Naive thymus-derived CD8-positive, alpha-beta T cell (primary cell): ENCODE measurements around the gene UBE2O. TPM values are rescaled to one million over a fixed set of nuclear protein-coding genes. Genes with fewer than 3 reads are reported as not detected.

ENCODE experiments used
- ATAC-seq, 2 donors: fragments of 150-1000 bp; cut with Tn5 transposase in 1 of 2; sonication (Bioruptor Pico), chemical (Tn5 transposase) in 1 of 2; 1 replicate in 1 of 2; 2 replicates in 1 of 2; pipeline ENCODE4 v1.10.0; 2021; ENCODE audit warnings: mild to moderate bottlenecking in 2 of 2, moderate library complexity in 2 of 2
- POLR2A ChIA-PET: fragments of 350-600 bp; sonication (Branson Sonifier 250); formaldehyde crosslinking; loops from one replicate; lab custom pipeline; 2021; ENCODE audit warnings: antibody characterized with exemption; lab: Charles Lee
- DNase-seq, 10 donors: peaks; one replicate each; pipeline versions ENCODE4 v3.0.0 to v3.0.0-alpha.2; 2020 to 2022
- H3K27ac Mint-ChIP-seq, 10 donors: one replicate each; pipeline ENCODE4 v1.8.0; 2020 to 2022; ENCODE audit warnings: mild to moderate bottlenecking in 10 of 10, mixed read lengths in 10 of 10, moderate library complexity in 4 of 10, inconsistent platforms in 1 of 10
- H3K27me3 Mint-ChIP-seq, 5 donors: one replicate each; pipeline ENCODE4 v1.8.0; 2021 to 2022; ENCODE audit warnings: mixed read lengths in 5 of 5
- H3K36me3 Mint-ChIP-seq, 3 donors: one replicate each; pipeline ENCODE4 v1.8.0; 2020 to 2022; ENCODE audit warnings: mixed read lengths in 3 of 3, mild to moderate bottlenecking in 2 of 3, inconsistent platforms in 1 of 3
- H3K4me1 Mint-ChIP-seq, 4 donors: one replicate each; pipeline ENCODE4 v1.8.0; 2021 to 2022; ENCODE audit warnings: mixed read lengths in 4 of 4
- H3K4me3 Mint-ChIP-seq, 10 donors: one replicate each; pipeline ENCODE4 v1.8.0; 2020 to 2022; ENCODE audit warnings: mild to moderate bottlenecking in 10 of 10, mixed read lengths in 10 of 10, moderate library complexity in 6 of 10, inconsistent platforms in 1 of 10
- H3K9me3 Mint-ChIP-seq, 9 donors: one replicate each; pipeline ENCODE4 v1.8.0; 2020 to 2022; ENCODE audit warnings: mixed read lengths in 9 of 9, mild to moderate bottlenecking in 3 of 9, inconsistent platforms in 1 of 9, moderate library complexity in 1 of 9
- polyA plus RNA-seq, 3 donors: library from polyadenylated mRNA; unstranded; fragments of 300-500 nt; fragmentation: Illumina TruSeq; gene quantifications; one replicate each; pipeline ENCODE4 v1.2.3, GENCODE V29; 2021
- total RNA-seq, 8 experiments: library from RNA in 2 of 8; stranded (reverse) in 2 of 8; gene quantifications; one replicate each; pipeline ENCODE4 v1.2.3 and lab custom pipeline; 2021 to 2026

The UBE2O gene
- total RNA-seq (10 to 100 TPM; 49.7 to 50.4 TPM), polyA plus RNA-seq (10 to 100 TPM in 2 of 3 donors, 1 to 10 TPM in 1; 8.8 to 14.4 (median 10.6) TPM), total RNA-seq (lab: John Stamatoyannopoulos, UW) (47.2 to 104 (median 92.4) reads per million in 6 experiments)

- POLR2A ChIA-PET, result interaction anchor here (0.5 to 3.3 kb wide), 13 partner anchors 9 to 552 kb away, joined by 3 to 19 read pairs (median 4); partner anchors contain the start of gene RHBDF2
- H3K4me1 Mint-ChIP-seq, result peaks cover 14 to 44% (median 42%) of the 10 kb centered on the region in 4 donors
- H3K27ac Mint-ChIP-seq, result peak within 1 kb of the TSS; percentile 77 to 98 (median 96)
- ATAC-seq (peak; percentile 89 to 90), DNase-seq (peak; percentile 89 to 97 (median 94))
- no peaks in the 10 kb centered on the region for H3K9me3 Mint-ChIP-seq
- no peaks in the 10 kb centered on the region for H3K36me3 Mint-ChIP-seq
- H3K4me3 Mint-ChIP-seq, result peak within 1 kb of the TSS; percentile 65 to 92 (median 86)
- no peaks in the 10 kb centered on the region for H3K27me3 Mint-ChIP-seq
Measured at GRCh38 chr17:76452660-76453430, at the start of gene UBE2O. TSS of gene UBE2O (minus strand) at chr17:76453152. CDS start at chr17:76453141, 11 bp downstream.

- no peak for DNase-seq
- no peak for ATAC-seq
- peak overlapping the region; percentile 93 to 100 (median 98) for H3K27ac Mint-ChIP-seq
- H3K36me3 Mint-ChIP-seq, result no peaks in the 10 kb centered on the region
- no peaks in the 10 kb centered on the region for H3K27me3 Mint-ChIP-seq
- H3K4me1 Mint-ChIP-seq, result peaks cover 19 to 70% (median 55%) of the 10 kb centered on the region in 4 donors
- no peaks in the 10 kb centered on the region for H3K9me3 Mint-ChIP-seq
- POLR2A ChIA-PET, result interaction anchor here (0.6 to 3.8 kb wide), 15 partner anchors 9 to 866 kb away, joined by 3 to 19 read pairs (median 5); partner anchors contain the start of genes AANAT and UBE2O
- H3K4me3 Mint-ChIP-seq, result peak overlapping the region; percentile 76 to 90 (median 84)
Measured at GRCh38 chr17:76501827-76502307, 48.9 kb upstream of the UBE2O start.

GRCh38 chr17:76501018-76501826 is 48.3 kb upstream of the UBE2O start, which contains the start of gene RHBDF2:
TSS of gene RHBDF2 (minus strand) at chr17:76501423. CDS start at chr17:76481524, 19,899 bp downstream.
- H3K27ac Mint-ChIP-seq, result peak within 1 kb of the TSS; percentile 93 to 100 (median 98)
- peaks cover 19 to 69% (median 53%) of the 10 kb centered on the region in 4 donors for H3K4me1 Mint-ChIP-seq
- ATAC-seq, result peak; percentile 90 to 91
- POLR2A ChIA-PET, result interaction anchor here (0.9 to 3.8 kb wide), 16 partner anchors 8 to 170 kb away, joined by 3 to 19 read pairs (median 6); partner anchors contain the start of genes AANAT and UBE2O
- no peaks in the 10 kb centered on the region for H3K27me3 Mint-ChIP-seq
- no peaks in the 10 kb centered on the region for H3K36me3 Mint-ChIP-seq
- peak; percentile 90 to 99 (median 96) for DNase-seq
- H3K9me3 Mint-ChIP-seq, result no peaks in the 10 kb centered on the region
- peak within 1 kb of the TSS; percentile 83 to 90 (median 86) for H3K4me3 Mint-ChIP-seq

GRCh38 chr17:76500747-76501017 is 47.7 kb upstream of the UBE2O start:
- H3K36me3 Mint-ChIP-seq, result no peaks in the 10 kb centered on the region
- DNase-seq (no peak), ATAC-seq (peak; percentile 20 to 30)
- no peaks in the 10 kb centered on the region for H3K27me3 Mint-ChIP-seq
- peak overlapping the region; percentile 83 to 90 (median 86) for H3K4me3 Mint-ChIP-seq
- peaks cover 19 to 69% (median 53%) of the 10 kb centered on the region in 4 donors for H3K4me1 Mint-ChIP-seq
- peak overlapping the region in 8 of 10 donors; percentile 51 to 90 (median 84) for H3K27ac Mint-ChIP-seq
- no peaks in the 10 kb centered on the region for H3K9me3 Mint-ChIP-seq
- POLR2A ChIA-PET, result interaction anchor here (0.7 to 3.8 kb wide), 8 partner anchors 10 to 171 kb away, joined by 3 to 19 read pairs (median 4); partner anchors contain the start of gene UBE2O

GRCh38 chr17:76500074-76500746 is 47.3 kb upstream of the UBE2O start:
- no peaks in the 10 kb centered on the region for H3K9me3 Mint-ChIP-seq
- H3K36me3 Mint-ChIP-seq, result no peaks in the 10 kb centered on the region
- H3K4me3 Mint-ChIP-seq, result peak overlapping the region; percentile 83 to 90 (median 86)
- no peaks in the 10 kb centered on the region for H3K27me3 Mint-ChIP-seq
- peak overlapping the region; percentile 64 to 91 (median 82) for H3K27ac Mint-ChIP-seq
- peaks cover 19 to 72% (median 54%) of the 10 kb centered on the region in 4 donors for H3K4me1 Mint-ChIP-seq
- no peak for ATAC-seq
- POLR2A ChIA-PET, result interaction anchor here (0.7 to 3.8 kb wide), 8 partner anchors 9 to 171 kb away, joined by 3 to 19 read pairs (median 4); partner anchors contain the start of gene UBE2O
- DNase-seq, result no peak

GRCh38 chr17:76499267-76499667 is 46.3 kb upstream of the UBE2O start:
- peak overlapping the region; percentile 48 to 90 (median 76) for H3K4me3 Mint-ChIP-seq
- no peaks in the 10 kb centered on the region for H3K27me3 Mint-ChIP-seq
- no peaks in the 10 kb centered on the region for H3K9me3 Mint-ChIP-seq
- peak overlapping the region in 7 of 10 donors; percentile 18 to 94 (median 60) for H3K27ac Mint-ChIP-seq
- ATAC-seq (no peak), DNase-seq (no peak)
- H3K36me3 Mint-ChIP-seq, result no peaks in the 10 kb centered on the region
- H3K4me1 Mint-ChIP-seq, result peaks cover 19 to 80% (median 55%) of the 10 kb centered on the region in 4 donors
- POLR2A ChIA-PET, result interaction anchor here (1.3 to 3.8 kb wide), 4 partner anchors 8 to 46 kb away, joined by 3 to 19 read pairs (median 10); partner anchors contain the start of gene UBE2O

- Mint-ChIP-seq H3K9me3 (no peaks in the 10 kb centered on the region), H3K4me1 (peaks cover 19 to 80% (median 58%) of the 10 kb centered on the region in 4 donors), H3K36me3 (no peaks in the 10 kb centered on the region), H3K27ac (peak overlapping the region in 9 of 10 donors; percentile 40 to 94 (median 82)), H3K27me3 (no peaks in the 10 kb centered on the region), H3K4me3 (peak overlapping the region; percentile 54 to 90 (median 74))
- DNase-seq (no peak), ATAC-seq (no peak)
- POLR2A ChIA-PET, result interaction anchor here (1.3 to 2.3 kb wide), 2 partner anchors 8 to 16 kb away, joined by 3 to 16 read pairs; no protein-coding TSS in a partner anchor
Measured at GRCh38 chr17:76498876-76499251, 45.9 kb upstream of the UBE2O start.

GRCh38 chr17:76497979-76498875 is 45.3 kb upstream of the UBE2O start:
- H3K36me3 Mint-ChIP-seq, result no peaks in the 10 kb centered on the region
- POLR2A ChIA-PET, result interaction anchor here (1.3 to 2.3 kb wide), 2 partner anchors 7 to 17 kb away, joined by 3 to 16 read pairs; no protein-coding TSS in a partner anchor

GRCh38 chr17:76497699-76497978 is 44.7 kb upstream of the UBE2O start:
- H3K4me1 Mint-ChIP-seq, result peaks cover 28 to 87% (median 68%) of the 10 kb centered on the region in 4 donors
- H3K27me3 Mint-ChIP-seq, result no peaks in the 10 kb centered on the region
- POLR2A ChIA-PET, result no interaction called here
- H3K36me3 Mint-ChIP-seq, result no peaks in the 10 kb centered on the region
- no peak for DNase-seq
- ATAC-seq, result no peak
- H3K9me3 Mint-ChIP-seq, result no peaks in the 10 kb centered on the region
- peak overlapping the region in 4 of 10 donors; percentile 53 to 85 (median 72) for H3K27ac Mint-ChIP-seq
- H3K4me3 Mint-ChIP-seq, result peak overlapping the region in 3 of 10 donors; percentile 43 to 60 (median 58)

More at GRCh38 chr17:76497979-76498875, 45.3 kb upstream of the UBE2O start:
- H3K27ac Mint-ChIP-seq, result peak overlapping the region in 8 of 10 donors; percentile 40 to 94 (median 82)
- no peaks in the 10 kb centered on the region for H3K9me3 Mint-ChIP-seq
- no peak for ATAC-seq
- H3K4me1 Mint-ChIP-seq, result peaks cover 23 to 87% (median 64%) of the 10 kb centered on the region in 4 donors
- H3K4me3 Mint-ChIP-seq, result peak overlapping the region in 9 of 10 donors; percentile 42 to 90 (median 65)
- no peak for DNase-seq
- H3K27me3 Mint-ChIP-seq, result no peaks in the 10 kb centered on the region

GRCh38 chr17:76496464-76496863 is 43.5 kb upstream of the UBE2O start:
- no peaks in the 10 kb centered on the region for H3K9me3 Mint-ChIP-seq
- ATAC-seq (no peak), DNase-seq (no peak)
- peak overlapping the region in 2 of 10 donors; percentile 4 to 38 for H3K4me3 Mint-ChIP-seq
- H3K27ac Mint-ChIP-seq, result peak overlapping the region in 4 of 10 donors; percentile 27 to 85 (median 61)
- H3K4me1 Mint-ChIP-seq, result peaks cover 29 to 87% (median 71%) of the 10 kb centered on the region in 4 donors
- POLR2A ChIA-PET, result no interaction called here
- no peaks in the 10 kb centered on the region for H3K36me3 Mint-ChIP-seq
- H3K27me3 Mint-ChIP-seq, result no peaks in the 10 kb centered on the region
